HG03520 (cell line): ENCODE results near the gene CEP104.

ENCODE experiments used
- ATAC-seq: cut with Tn5 transposase; IDR thresholded peaks from one replicate; pipeline ENCODE4 v1.9.1; 2021; ENCODE audit warnings: mild to moderate bottlenecking, moderate library complexity; ENCODE audit not compliant: unreplicated experiment

The CEP104 gene

DNA sequence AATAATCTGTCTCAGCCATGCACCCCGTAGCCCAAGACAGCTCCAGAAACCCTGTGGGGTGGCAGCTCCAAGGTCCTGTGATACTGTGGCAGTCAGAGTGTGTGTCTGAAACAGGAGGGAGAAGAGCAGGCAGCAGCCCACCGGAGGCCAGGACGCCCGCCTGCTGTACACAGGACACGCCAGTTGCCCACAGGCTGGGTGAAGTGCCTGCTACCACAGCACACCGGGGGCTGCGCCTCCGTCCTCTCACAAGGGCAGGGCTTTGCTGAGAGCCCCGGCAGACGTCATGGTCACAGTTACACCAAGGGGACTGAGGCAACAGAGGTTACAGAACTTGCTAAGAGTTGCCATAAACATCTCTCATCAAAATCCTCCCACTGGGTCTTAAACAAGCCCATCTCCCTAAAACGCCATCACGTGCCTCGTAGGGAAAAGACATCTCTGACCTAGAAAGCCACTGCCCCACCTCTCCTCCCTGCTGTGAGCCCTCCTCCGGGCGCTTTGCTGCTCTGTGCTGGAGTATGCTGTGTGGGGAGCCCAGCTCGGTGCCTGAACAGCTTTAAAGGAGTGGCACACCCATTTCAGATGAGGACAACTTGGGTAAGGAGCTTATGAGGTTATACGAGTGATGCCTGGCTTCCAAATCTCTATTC is 37.7 kb upstream of the CEP104 start:
- no peak for ATAC-seq

DNA sequence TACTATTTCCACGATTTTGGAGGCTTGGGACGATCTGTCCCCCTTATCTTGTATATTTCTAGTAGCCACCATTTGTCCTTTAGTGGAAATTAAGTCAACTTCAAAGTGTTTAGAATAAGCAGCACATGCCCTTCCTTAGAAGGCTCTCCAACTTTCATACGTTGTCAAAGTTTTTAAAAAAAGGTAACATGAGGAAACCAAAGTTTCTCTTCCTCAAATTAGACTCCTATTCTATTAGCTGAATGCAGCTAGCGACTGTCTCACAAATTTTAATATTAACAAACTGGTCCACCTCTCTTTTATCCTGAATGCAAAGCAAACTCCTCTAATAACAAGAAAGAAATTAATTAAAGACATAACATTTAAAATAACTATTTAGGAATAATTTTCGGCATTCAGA is 36.2 kb upstream of the CEP104 start:
- ATAC-seq, result no peak

DNA sequence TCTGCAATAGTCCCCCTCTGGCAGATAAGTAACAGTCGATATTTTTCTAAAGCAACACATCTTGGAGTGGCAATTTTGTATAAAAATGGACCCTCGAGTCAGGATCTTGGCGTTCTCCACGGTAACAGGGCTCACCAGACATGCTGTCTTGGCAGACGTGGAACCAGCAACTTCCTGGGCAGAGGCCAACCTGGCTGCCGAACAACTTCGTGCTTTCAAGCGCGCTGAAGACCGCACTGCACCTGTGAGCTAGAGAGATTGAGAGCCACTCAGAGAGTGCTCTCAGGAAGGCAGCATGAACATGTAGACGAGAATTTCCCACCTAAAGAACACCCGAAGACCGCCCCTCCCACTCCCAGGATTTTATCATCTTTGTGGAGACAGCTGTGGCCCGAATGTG is 35.7 kb upstream of the CEP104 start:
- no peak for ATAC-seq

DNA sequence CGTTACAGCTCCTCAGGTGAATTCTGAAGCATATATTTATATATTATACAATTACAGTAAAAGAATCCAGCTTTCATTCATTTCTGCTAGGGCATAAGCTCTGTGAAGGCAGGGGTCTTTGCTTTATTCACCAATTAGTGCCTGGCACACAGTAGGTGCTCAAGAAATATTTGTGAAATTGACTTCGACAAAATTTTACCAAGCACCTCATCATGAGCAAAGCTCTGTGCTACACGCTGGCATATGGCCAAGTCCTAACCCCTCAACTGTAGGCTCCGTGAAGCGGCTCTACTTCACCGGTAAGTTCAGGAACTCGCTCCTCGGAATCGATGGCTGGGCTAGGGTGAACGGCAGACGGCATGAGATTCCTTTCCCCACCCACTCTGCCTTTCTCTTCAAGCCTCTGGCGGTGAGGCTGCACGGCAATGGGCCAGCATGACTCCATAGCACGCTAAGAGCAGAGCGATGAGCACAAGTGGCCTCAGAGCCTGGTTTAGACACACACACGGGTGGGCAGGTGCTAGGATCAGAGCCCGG is 34.4 kb upstream of the CEP104 start:
- no peak for ATAC-seq

DNA sequence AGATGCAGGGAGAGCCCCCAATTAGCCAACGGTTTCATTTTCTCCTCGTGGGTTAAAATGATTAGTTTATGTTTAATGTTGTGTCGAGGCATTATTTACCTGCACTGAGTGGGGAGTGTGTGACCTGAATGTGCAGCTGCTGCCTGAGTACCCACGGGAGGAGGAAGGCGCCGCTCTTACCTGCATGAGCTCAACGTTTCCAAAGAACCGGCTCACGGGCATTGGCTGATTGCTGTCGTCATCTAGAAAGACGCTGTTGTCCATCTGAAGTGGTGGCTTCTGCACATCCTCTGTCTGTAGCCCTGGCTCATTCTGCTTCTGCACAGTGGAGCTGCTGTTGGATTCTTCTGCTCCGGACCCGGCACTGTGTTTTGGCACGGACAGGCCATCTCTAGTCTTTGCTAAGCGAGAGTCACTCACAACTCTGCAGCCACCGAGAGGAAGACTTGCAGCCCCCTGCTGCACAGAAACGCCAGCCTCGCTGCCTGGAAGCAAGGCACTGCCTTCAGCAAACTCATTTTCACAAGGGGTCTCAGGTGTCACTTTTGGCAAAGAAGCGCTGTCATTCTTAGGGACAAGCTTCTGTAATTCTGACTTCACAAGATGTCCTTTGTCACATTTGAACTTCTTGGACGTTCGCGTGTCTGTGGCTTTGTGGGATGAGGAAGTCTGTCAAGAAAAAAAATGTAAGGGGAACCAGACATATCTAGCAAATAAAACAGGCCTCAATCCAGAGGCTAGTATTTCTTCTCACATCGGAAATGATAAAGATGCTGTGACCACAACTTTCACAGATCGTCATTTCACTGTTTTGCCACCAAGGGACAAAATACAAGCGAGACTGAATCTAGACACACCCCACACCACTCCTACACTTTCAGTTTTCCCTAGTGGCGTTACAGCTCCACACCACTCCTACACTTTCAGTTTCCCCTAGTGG is 33.6 kb upstream of the CEP104 start:
- ATAC-seq, result no peak

DNA sequence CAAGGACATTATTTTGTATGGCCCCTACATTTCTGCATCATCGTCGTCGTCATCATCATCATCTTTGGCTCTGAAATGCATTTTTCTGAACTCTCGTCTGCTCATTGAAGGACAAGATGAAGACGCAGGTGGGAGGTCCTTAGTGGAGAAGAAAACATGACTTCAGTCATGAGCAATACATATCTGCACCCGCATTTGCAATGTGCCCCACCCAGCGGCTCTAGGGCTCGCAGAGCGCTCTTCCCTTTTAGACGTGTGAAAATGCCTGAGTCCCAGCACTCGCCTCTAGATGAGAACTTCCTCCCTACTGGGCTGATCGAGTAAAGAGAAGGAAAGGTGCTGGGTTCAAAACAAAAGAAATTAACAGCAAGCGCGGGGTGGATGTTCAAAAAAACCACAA is 32.9 kb upstream of the CEP104 start:
- ATAC-seq, result no peak

DNA sequence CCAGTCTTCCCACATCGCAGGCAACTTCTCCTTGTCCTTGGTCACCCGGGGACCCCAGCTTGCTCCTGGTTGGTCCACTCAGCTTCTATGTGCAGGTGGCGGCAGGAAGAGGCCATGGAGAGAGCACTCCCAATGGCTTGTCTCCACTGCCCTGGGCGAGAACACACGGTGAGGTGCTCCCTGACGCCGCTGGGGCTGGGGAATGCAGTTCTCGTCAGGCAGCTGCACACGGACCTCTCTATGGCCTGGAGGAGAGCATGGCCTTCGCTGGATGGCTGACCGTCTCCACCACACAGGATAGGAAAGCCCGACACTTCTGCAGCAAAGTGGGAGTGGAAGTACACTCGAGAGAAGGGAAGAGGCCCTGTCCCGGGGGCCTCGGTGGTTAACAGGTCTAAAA is 31.3 kb upstream of the CEP104 start:
- no peak for ATAC-seq

DNA sequence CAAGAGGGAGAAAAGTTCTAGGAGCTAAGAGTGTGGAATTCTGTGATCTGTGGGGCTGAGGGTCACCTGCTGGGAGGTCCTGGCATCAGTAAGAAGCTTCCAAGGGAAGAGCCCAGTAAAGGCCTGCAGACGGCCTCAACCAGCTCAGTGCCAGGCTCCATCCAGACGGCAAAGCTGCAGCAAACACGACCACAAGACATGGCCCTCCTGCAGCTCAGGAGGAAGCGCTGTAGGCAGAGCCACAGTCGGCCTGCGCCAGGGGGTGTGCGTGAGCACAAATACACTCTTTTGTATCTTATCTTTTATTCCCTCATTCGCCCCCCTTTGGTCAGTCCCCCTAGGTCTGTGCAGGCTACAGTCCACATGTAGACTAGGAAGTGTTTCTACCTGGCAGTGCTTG is 29.7 kb upstream of the CEP104 start:
- no peak for ATAC-seq

DNA sequence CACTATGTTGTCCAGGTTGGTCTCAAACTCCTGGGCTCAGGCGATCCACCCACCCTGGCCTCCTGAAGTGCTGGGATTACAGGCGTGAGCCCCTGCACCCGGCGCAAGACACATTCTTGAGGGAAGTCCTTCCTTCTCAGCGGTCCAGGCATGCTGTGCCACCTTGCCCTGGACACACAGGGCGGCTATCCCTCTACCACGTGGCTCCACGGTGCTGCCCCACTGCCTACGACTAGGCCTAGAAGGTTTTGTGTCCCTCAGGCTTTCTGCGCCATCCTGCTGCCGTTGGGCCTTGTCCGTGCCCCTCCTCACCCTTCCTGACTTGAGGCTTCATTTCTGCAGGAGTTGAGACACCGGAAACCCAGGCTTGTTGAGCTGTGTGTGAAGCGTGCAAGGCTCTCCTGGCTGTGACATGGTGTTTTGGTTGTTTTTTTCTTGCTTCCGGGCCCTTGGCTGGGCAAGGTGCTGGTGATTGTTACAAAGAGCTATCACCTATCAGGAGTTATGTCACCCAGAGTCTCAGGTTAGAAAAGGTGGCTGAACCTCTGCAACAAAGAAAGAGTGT is 29.2 kb upstream of the CEP104 start:
- ATAC-seq, result no peak

DNA sequence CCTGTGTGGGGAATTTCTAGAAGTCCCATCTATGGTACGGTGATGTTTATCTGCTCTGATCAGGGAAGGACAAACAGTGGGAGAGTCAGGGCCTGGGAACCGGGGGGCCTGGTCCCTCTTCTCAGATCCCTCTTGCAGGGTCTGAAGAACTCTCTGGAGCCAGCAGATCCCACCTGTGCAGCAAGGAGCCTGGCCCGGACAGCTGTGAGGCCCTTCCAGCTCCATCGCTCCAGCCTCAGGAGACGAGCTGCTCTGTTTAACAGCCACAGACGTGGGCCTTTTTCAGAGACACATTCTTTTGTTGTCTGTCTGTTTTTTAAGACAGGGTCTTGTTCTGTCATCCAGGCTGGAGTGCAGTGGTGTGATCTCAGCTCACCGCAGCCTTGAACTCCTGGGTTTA is 28.6 kb upstream of the CEP104 start:
- ATAC-seq, result no peak

DNA sequence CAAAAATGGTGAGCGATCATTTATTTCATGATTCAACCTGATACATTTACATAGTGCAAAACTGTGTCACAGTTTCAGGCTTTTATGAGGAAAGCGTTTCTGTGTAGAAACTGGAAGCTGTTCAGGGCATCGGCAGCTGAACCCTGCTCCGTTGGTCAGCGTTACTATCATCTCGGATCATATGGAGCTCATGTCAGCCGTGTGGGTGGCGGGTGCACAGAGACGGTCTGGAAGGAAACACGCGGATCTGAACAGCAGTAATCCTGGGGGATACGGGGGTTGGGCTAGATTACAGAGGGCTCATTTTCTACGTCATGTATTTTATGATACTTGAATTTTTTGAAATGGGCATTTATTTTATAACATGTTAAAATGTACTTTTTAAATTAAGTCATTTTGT is 28.0 kb upstream of the CEP104 start:
- ATAC-seq, result no peak

DNA sequence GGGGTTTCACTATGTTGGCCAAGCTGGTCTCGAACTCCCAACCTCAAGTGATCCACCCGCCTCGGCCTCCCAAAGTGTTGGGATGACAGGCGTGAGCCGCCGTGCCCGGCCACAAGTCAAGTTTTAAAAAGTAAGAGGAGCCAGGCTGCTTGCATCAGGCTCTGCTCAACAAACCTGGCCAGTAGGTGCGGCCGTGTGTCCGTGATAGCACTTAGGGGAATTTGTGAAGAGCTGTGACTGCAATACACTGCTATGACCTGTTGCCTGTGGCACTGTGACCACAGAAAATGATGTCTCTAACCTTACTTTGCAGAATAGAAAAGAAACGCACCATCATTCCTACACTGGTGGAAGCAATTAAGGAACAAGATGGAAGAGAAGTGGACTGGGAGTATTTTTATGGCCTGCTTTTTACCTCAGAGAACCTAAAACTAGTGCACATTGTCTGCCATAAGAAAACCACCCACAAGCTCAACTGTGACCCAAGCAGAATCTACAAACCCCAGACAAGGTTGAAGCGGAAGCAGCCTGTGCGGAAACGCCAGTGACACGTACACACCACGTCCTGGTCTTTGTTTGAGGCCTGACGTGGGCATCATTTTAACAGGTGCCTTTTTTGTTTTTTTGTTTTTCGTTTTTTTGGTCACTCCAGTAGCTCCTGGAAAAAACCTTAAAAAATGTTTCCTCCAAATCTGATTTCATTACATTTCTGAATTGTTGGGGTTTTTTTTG is 26.3 kb upstream of the CEP104 start:
- ATAC-seq, result no peak

DNA sequence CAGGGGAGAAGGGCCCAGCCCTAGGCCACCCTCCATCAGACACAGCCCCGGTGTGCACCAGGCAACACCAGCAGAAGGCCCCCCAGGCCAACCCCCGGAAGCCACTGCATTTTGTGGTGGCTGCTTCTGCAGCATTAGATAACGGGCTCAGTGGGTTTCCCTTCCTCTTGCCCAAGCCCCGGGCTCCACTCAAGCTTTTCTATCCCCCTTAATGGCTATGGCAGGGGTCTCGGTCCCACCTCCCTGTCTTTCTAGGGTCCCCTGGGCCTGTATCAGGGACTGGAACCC is 24.1 kb upstream of the CEP104 start:
- no peak for ATAC-seq

DNA sequence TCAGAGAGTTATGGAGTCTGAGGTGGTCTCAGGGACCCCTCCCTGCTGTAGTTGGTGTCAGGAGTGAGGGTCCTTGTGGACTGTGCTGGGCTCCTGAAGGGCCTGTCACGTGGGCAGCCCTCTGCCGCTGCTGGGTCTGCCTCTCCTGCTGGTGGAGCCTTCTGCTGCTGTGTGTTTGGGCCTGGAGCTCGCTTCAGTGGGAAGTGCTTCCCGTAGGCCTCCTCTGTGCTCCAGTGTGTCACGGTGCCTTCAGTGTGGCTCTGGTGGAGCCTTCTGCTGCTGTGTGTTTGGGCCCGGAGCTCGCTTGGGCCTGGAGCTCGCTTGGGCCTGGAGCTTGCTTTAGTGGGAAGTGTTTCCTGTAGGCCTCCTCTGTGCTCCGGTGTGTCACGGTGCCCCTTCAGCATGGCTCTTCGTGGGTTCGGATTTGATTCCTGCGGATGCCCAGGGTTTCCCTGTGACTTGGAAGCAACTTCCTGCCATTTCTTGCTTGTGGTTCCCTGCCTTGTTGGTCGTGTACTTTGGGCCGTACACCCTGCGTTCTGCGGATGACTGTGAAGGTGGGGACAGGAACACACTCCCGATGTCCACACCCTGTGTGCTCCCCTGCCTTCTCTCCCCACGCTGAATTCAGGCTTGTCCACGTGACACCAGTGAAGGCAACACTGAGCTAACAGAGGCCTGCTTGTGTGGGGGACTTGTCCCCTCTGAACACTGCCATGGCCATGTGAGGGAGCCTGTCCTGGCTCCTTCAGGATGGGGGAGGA is 23.6 kb upstream of the CEP104 start:
- ATAC-seq, result no peak

DNA sequence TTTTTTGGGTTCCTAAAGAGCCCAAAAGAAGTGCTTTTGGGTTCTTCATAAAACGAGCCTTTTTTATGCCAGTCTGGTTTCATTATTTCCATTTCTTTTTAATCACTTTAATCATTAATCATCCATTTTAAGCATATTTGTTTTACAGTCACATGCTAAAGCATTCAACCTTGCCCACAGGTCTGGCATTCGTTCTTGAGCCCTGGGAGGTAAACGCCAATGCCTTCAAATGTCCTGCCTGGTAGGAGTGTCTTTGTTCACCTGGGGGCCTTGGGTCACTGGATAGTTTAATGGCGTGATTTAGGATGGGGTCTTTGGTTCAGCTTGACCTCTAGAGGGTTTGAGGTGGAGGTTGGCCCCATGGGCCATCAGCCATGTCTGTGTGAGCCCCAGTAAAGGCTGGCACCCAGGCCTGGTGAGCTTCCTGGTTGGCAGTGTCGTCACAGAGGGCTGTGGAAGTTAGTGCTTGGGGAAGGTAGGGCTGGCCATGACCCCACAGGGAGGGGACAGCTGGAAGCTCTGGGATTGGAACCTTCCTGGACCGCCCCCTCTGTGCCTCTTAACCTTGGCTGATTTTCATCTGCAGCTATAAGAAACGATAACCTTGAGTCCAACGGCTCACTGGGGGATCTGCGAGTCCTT is 22.9 kb upstream of the CEP104 start:
- ATAC-seq, result no peak

DNA sequence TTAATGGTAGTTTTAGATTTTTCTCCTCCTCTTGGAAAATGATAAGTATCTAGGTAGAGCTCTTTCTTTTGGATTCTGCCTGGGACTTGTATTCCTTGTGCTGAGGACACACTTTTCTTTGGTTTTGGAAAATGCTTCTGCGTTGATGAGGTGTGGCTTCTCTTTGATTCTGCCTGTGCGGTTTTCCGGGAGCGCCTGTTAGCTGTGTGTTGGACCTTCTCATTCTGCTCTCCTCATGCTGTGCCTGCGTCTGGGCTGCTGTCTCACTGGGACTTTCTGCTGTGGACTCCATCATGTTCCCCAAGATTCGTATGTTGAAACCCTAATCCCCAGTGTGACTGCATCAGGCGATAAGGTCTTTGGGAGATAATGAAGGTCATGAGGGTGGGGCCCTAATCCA is 22.1 kb upstream of the CEP104 start:
- no peak for ATAC-seq

DNA sequence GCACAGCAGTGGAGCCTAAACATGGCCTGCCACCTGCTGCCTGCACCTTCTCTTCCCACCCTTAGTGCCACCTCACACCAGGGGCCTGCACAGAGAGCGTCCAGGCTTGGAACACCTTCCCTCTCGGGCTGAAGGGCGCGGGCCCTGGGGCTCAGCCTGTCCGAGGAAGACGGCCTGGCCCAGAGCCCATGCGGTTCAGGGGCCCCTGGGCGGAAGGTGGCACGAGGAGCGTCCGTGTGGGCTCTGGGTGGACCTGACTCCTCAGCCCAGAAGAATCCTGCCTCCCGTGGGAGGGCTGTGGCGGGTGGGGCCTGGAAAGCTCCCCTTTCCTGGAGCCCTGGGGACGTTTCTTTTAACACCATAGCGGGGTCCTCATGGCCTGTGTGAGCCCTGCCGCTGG is 19.7 kb upstream of the CEP104 start:
- no peak for ATAC-seq

DNA sequence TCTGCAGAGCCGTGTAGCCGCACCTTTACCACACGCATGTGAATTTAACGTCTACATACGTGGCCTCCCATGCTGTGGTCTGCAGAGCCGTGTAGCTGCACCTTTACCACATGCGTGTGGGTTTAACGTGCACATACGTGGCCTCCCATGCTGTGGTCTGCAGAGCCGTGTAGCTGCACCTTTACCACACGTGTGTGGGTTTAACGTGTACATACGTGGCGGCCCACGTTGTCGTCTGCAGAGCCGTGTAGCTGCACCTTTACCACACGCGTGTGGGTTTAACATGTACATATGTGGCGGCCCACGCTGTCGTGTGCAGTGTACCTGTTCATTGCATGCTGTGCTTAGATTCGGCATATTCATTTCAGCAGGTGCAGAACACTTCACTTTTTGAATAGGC is 17.7 kb upstream of the CEP104 start:
- ATAC-seq, result no peak

DNA sequence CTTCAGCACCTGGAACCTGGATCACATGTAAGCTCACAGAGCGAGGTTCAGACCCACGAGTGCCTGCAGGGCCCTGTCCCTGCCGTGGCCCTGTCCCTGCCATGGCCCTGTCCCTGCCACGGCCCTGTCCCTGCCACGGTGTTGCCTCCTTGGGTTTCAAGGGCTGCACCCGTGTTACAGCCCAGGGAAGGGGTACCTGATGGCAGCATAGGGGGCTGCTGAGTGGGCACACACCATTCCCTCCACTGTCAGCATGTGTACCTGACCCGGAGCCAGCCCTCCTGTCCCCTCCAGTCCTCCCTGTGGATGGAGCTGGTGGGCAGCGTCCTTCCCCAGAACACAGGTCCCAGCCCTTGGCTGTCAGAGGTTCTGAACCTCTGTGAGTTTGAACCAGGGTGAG is 15.5 kb upstream of the CEP104 start:
- ATAC-seq, result no peak

DNA sequence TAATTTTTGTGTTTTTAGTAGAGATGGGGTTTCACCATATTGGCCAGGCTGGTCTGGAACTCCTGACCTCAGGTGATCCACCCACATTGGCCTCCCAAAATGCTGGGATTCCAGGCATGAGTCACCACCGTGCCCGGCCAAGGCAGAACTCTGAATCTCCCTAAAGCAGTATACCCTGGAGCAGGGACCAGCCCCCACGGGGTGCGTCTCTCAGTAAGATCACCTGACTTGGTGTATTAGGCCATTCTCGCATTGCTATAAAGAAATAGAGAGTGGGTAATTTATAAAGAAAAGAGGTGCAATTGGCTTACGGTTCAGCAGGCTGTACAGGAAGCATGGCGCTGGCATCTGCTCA is 14.4 kb upstream of the CEP104 start:
- no peak for ATAC-seq
